CD14-positive monocyte (primary cell): ENCODE data around the gene MOK. TPM values are rescaled to one million over a fixed set of nuclear protein-coding genes. Genes with fewer than 3 reads are reported as not detected.
"Not testable (repeated sequence)": the region's sequence is repeated elsewhere in the genome, so short reads cannot be mapped to it uniquely, and the experiment has no call there.

ENCODE experiments used
- DNase-seq, 3 donors: peaks; one replicate each; pipeline ENCODE4 v3.0.0-alpha.2; 2011 to 2022
- H2AFZ ChIP-seq: 2 replicates; pipeline ENCODE4 v1.6.0; 2012; ENCODE audit warnings: mild to moderate bottlenecking, low read depth, low read length, inconsistent platforms; ENCODE audit not compliant: insufficient read depth, poor library complexity, severe bottlenecking
- H3K27ac ChIP-seq, 2 donors: 1 replicate in 1 of 2; 2 replicates in 1 of 2; pipeline ENCODE4 v1.5.1; 2012 to 2013; ENCODE audit warnings: low read length in 2 of 2, control low read depth in 1 of 2, inconsistent platforms in 1 of 2, low read depth in 1 of 2, mild to moderate bottlenecking in 1 of 2
- H3K27me3 ChIP-seq, 2 donors: one replicate each; pipeline versions ENCODE4 v1.6.0 to v1.6.1; 2011 to 2013; ENCODE audit warnings: low read length in 2 of 2; ENCODE audit not compliant: control insufficient read depth in 2 of 2, insufficient read depth in 2 of 2
- H3K36me3 ChIP-seq, 2 donors: replicated peaks in 1 of 2; 1 replicate in 1 of 2; 2 replicates in 1 of 2; pipeline versions ENCODE4 v1.5.1 to v1.6.1; 2012 to 2013; ENCODE audit warnings: low read length in 2 of 2, control low read depth in 1 of 2, inconsistent platforms in 1 of 2, mild to moderate bottlenecking in 1 of 2; ENCODE audit not compliant: insufficient read depth in 2 of 2, control insufficient read depth in 1 of 2
- H3K4me1 ChIP-seq, 2 donors: 1 replicate in 1 of 2; 2 replicates in 1 of 2; pipeline versions ENCODE4 v1.5.1 to v1.6.1; 2012 to 2013; ENCODE audit warnings: low read length in 2 of 2, control low read depth in 1 of 2, inconsistent platforms in 1 of 2, mild to moderate bottlenecking in 1 of 2, moderate library complexity in 1 of 2; ENCODE audit not compliant: insufficient read depth in 2 of 2, control insufficient read depth in 1 of 2
- H3K4me2 ChIP-seq: replicated peaks from 2 replicates; pipeline ENCODE3; 2012; ENCODE audit warnings: low read length, moderate library complexity, mild to moderate bottlenecking; ENCODE audit not compliant: poor library complexity, severe bottlenecking; ENCODE audit errors: extremely low read depth
- H3K4me3 ChIP-seq, 3 experiments: fragments of 200-600 bp in 1 of 3; sonication (generic) in 1 of 3; replicated peaks in 1 of 3; 1 replicate in 2 of 3; 2 replicates in 1 of 3; pipeline ENCODE4 v1.5.1; 2011 to 2013; ENCODE audit warnings: low read length in 3 of 3, mild to moderate bottlenecking in 3 of 3, control low read depth in 2 of 3, low read depth in 2 of 3, inconsistent platforms in 1 of 3, moderate library complexity in 1 of 3
- H3K79me2 ChIP-seq: 2 replicates; pipeline ENCODE4 v1.6.0; 2012; ENCODE audit warnings: mild to moderate bottlenecking, control low read depth, inconsistent platforms, low read length, moderate library complexity; ENCODE audit not compliant: insufficient read depth
- H3K9ac ChIP-seq: 2 replicates; pipeline ENCODE4 v1.6.0; 2017; ENCODE audit warnings: low read length, mild to moderate bottlenecking; ENCODE audit not compliant: insufficient read depth, poor library complexity, severe bottlenecking
- H3K9me3 ChIP-seq, 2 donors: replicated peaks in 1 of 2; 1 replicate in 1 of 2; 2 replicates in 1 of 2; pipeline versions ENCODE4 v1.5.1 to v1.6.1; 2012 to 2013; ENCODE audit warnings: low read length in 2 of 2, control low read depth in 1 of 2; ENCODE audit not compliant: control insufficient read depth in 1 of 2, insufficient read depth in 1 of 2
- H4K20me1 ChIP-seq: 2 replicates; pipeline ENCODE4 v1.6.0; 2012; ENCODE audit warnings: mild to moderate bottlenecking, low read length, control low read depth, moderate library complexity; ENCODE audit not compliant: insufficient read depth
- H3K27ac Mint-ChIP-seq, 7 donors: one replicate each; pipeline ENCODE4 v1.8.0; 2020; ENCODE audit warnings: mild to moderate bottlenecking in 7 of 7, mixed read lengths in 7 of 7, moderate library complexity in 6 of 7, inconsistent platforms in 2 of 7
- H3K27me3 Mint-ChIP-seq, 3 donors: one replicate each; pipeline ENCODE4 v1.8.0; 2021 to 2022; ENCODE audit warnings: low read depth in 3 of 3, mild to moderate bottlenecking in 3 of 3, mixed read lengths in 3 of 3, moderate library complexity in 3 of 3, inconsistent platforms in 1 of 3
- H3K36me3 Mint-ChIP-seq, 2 donors: one replicate each; pipeline ENCODE4 v1.8.0; 2020; ENCODE audit warnings: mixed read lengths in 2 of 2, inconsistent platforms in 1 of 2, mild to moderate bottlenecking in 1 of 2
- H3K4me1 Mint-ChIP-seq: one replicate; pipeline ENCODE4 v1.8.0; 2020; ENCODE audit warnings: mild to moderate bottlenecking, mixed read lengths
- H3K4me3 Mint-ChIP-seq, 2 donors: one replicate each; pipeline ENCODE4 v1.8.0; 2020; ENCODE audit warnings: mild to moderate bottlenecking in 2 of 2, mixed read lengths in 2 of 2, moderate library complexity in 1 of 2
- H3K9me3 Mint-ChIP-seq, 7 donors: one replicate each; pipeline ENCODE4 v1.8.0; 2020 to 2022; ENCODE audit warnings: mixed read lengths in 7 of 7, mild to moderate bottlenecking in 6 of 7, moderate library complexity in 6 of 7, inconsistent platforms in 2 of 7
- WGBS: methylation state at CpG from one replicate; pipeline ENCODE4 v1.1.5; 2013; ENCODE audit warnings: missing lambda C conversion rate; ENCODE audit not compliant: insufficient coverage; 5-methylcytosine and 5-hydroxymethylcytosine counted together
- intact Hi-C, 2 donors: fragments of 100-400 bp; cut with micrococcal nuclease; formaldehyde crosslinking; loops; one replicate each; pipeline versions ENCODE4 v1.15.0 to v1.15.1; 2023
- polyA plus RNA-seq, 3 donors: library from polyadenylated mRNA; depleted of rRNA in 1 of 3; unstranded in 2 of 3; stranded (reverse) in 1 of 3; fragments of 300-500 nt in 2 of 3; fragments of >200 nt in 1 of 3; fragmentation: Illumina TruSeq in 2 of 3; gene quantifications; 1 replicate in 2 of 3; 2 replicates in 1 of 3; pipeline ENCODE4 v1.2.3, GENCODE V29; 2012 to 2021
- TF ChIP-seq, protein P1 (sequence below): fragments of 200-600 bp; IDR thresholded peaks from one replicate; pipeline ENCODE4 v1.8.0; 2022; ENCODE audit warnings: antibody characterized with exemption, mild to moderate bottlenecking

MOK gene
- polyA plus RNA-seq, 3 donors: 0.67 to 3.4 (median 1.8) TPM

DNA sequence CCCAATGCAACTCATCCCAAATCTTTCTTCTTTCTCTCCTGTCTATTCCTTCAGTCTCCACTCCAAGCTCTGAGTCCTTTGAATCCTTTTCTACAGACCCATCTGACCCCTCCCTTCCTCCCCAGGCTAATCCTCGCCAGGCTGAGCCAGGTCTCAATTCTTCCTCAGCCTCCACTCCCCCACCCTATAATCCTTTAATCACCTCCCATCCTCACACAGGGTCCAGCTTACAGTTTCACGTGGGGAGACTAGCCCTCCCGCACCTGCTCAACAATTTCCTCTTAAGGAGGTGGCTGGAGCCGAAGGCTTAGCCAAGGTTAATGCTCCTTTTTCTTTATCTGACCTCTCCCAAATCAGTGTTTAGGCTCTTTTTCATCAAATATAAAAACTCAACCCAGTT, 63.8 kb downstream of the MOK start:
- no peaks in the 10 kb centered on the region for H3K79me2 ChIP-seq
- H3K27ac ChIP-seq: no peak overlapping the region
- H3K9me3 ChIP-seq: no peaks in the 10 kb centered on the region
- TF ChIP-seq, protein P1, sequence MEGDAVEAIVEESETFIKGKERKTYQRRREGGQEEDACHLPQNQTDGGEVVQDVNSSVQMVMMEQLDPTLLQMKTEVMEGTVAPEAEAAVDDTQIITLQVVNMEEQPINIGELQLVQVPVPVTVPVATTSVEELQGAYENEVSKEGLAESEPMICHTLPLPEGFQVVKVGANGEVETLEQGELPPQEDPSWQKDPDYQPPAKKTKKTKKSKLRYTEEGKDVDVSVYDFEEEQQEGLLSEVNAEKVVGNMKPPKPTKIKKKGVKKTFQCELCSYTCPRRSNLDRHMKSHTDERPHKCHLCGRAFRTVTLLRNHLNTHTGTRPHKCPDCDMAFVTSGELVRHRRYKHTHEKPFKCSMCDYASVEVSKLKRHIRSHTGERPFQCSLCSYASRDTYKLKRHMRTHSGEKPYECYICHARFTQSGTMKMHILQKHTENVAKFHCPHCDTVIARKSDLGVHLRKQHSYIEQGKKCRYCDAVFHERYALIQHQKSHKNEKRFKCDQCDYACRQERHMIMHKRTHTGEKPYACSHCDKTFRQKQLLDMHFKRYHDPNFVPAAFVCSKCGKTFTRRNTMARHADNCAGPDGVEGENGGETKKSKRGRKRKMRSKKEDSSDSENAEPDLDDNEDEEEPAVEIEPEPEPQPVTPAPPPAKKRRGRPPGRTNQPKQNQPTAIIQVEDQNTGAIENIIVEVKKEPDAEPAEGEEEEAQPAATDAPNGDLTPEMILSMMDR: no peak
- no peaks in the 10 kb centered on the region for H3K36me3 ChIP-seq
- Mint-ChIP-seq H3K27me3 (no peaks in the 10 kb centered on the region), H3K4me1 (no peaks in the 10 kb centered on the region), H3K4me3 (no peak overlapping the region), H3K36me3 (no peaks in the 10 kb centered on the region), H3K9me3 (peaks cover 0 to 3% (median 0%) of the 10 kb centered on the region in 7 donors), H3K27ac (no peak overlapping the region)
- no peak overlapping the region for H2AFZ ChIP-seq
- H3K4me1 ChIP-seq: no peaks in the 10 kb centered on the region
- H3K27me3 ChIP-seq: no peaks in the 10 kb centered on the region
- no peak overlapping the region for H3K9ac ChIP-seq
- intact Hi-C loops: no loop called here
- no peaks in the 10 kb centered on the region for H4K20me1 ChIP-seq
- no peak for DNase-seq
- 94% methylated on average over 4 of the region's 4 CpGs for WGBS
- no peak overlapping the region for H3K4me3 ChIP-seq
- H3K4me2 ChIP-seq: no peak overlapping the region

DNA sequence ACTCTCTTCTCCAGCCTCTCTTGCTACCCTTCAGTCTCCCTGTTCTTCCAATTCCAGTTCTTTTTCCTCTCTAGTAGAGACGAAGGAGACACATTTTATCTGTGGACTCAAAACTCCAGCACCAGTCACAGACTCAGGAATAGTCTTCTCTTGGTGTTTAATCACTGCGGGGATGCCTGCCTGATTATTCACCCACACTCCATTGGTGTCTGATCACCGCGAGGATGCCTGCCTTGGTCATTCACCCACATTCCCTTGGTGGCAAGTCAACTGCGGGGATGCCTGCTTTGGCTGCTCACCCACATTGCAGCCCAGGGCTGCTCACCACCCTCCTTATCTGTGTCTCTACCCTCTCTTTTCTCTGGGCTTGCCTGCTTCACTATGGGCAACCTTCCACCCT, 64.5 kb downstream of the MOK start:
- H3K36me3 Mint-ChIP-seq, H3K9me3 ChIP-seq, H3K4me1 Mint-ChIP-seq, H3K36me3 ChIP-seq, H3K27me3 Mint-ChIP-seq, H4K20me1 ChIP-seq, H3K27ac ChIP-seq, intact Hi-C loops, DNase-seq, H3K4me1 ChIP-seq, H3K9me3 Mint-ChIP-seq, H3K27me3 ChIP-seq, H3K4me3 ChIP-seq, H3K4me2 ChIP-seq, H2AFZ ChIP-seq, H3K79me2 ChIP-seq, H3K27ac Mint-ChIP-seq, H3K4me3 Mint-ChIP-seq, H3K9ac ChIP-seq: not testable (repeated sequence)
- 100% methylated on average over 2 of the region's 5 CpGs for WGBS
